A673 (cell line): Measurements from ENCODE around the gene SMIM17. TPM values are rescaled to one million over a fixed set of nuclear protein-coding genes. Genes with fewer than 3 reads are reported as not detected.

Source experiments
- BruUV-seq: library from RNA; stranded (reverse); fragments of 400-500 nt; replicated peaks from 2 replicates; lab custom pipeline; 2021; lab: Mats Ljungman, UMichigan
- CTCF ChIA-PET: fragments of 300-600 bp; sonication (Branson Sonifier 250); formaldehyde crosslinking; loops from one replicate; lab custom pipeline; 2022; ENCODE audit warnings: antibody characterized with exemption; lab: Charles Lee
- POLR2A ChIA-PET: fragments of 300-600 bp; sonication (Branson Sonifier 250); formaldehyde crosslinking; loops from one replicate; lab custom pipeline; 2022; ENCODE audit warnings: antibody characterized with exemption; ENCODE audit not compliant: low non-redundant PET; lab: Charles Lee
- DNase-seq: peaks from one replicate; pipeline ENCODE4 v3.0.0-alpha.2; 2015; ENCODE audit warnings: low spot score
- H3K27ac ChIP-seq: fragments of 200-600 bp; sonication (generic); 2 replicates; pipeline ENCODE4 v1.5.1; 2016; ENCODE audit warnings: mixed run types, low read depth, mild to moderate bottlenecking, mixed read lengths, antibody characterized with exemption, low read length; ENCODE audit not compliant: poor library complexity, severe bottlenecking
- H3K27me3 ChIP-seq: fragments of 200-600 bp; sonication (generic); replicated peaks from 2 replicates; pipeline ENCODE4 v1.6.1; 2017; ENCODE audit warnings: mixed run types, low read depth, mild to moderate bottlenecking, mixed read lengths, antibody characterized with exemption, low read length; ENCODE audit not compliant: insufficient read depth, poor library complexity
- H3K36me3 ChIP-seq: fragments of 200-600 bp; sonication (generic); 2 replicates; pipeline ENCODE4 v1.6.1; 2016; ENCODE audit warnings: mixed run types, mild to moderate bottlenecking, mixed read lengths, antibody characterized with exemption, low read length; ENCODE audit not compliant: insufficient read depth, poor library complexity, severe bottlenecking
- H3K4me1 ChIP-seq: fragments of 200-600 bp; sonication (generic); 2 replicates; pipeline ENCODE4 v1.6.1; 2017; ENCODE audit warnings: mixed run types, mild to moderate bottlenecking, mixed read lengths, antibody characterized with exemption, low read length; ENCODE audit not compliant: insufficient read depth, poor library complexity, severe bottlenecking
- H3K4me3 ChIP-seq: fragments of 200-600 bp; sonication (generic); 2 replicates; pipeline ENCODE4 v1.5.1; 2016; ENCODE audit warnings: low read depth, mixed run types, mild to moderate bottlenecking, mixed read lengths, low read length; ENCODE audit not compliant: poor library complexity, severe bottlenecking
- H3K9me3 ChIP-seq: fragments of 200-600 bp; sonication (generic); 2 replicates; pipeline ENCODE4 v1.6.1; 2016; ENCODE audit warnings: mixed run types, low read depth, mild to moderate bottlenecking, mixed read lengths, antibody characterized with exemption, low read length; ENCODE audit not compliant: poor library complexity, severe bottlenecking
- CTCF ChIP-seq: fragments of 300-800, 200-600 bp; sonication (generic); conservative IDR thresholded peaks from 2 replicates; pipeline ENCODE4 v1.5.1; 2017; ENCODE audit warnings: low read depth, mild to moderate bottlenecking, antibody characterized with exemption, low read length, moderate library complexity, mixed read lengths
- EZH2 ChIP-seq: fragments of 200-600 bp; sonication (generic); IDR thresholded peaks from 2 replicates; pipeline ENCODE4 v1.6.1; 2017; ENCODE audit warnings: borderline replicate concordance, low read depth, mild to moderate bottlenecking, mixed read lengths, antibody characterized with exemption, low read length; ENCODE audit not compliant: poor library complexity, severe bottlenecking
- intact Hi-C: fragments of 100-400 bp; cut with micrococcal nuclease; formaldehyde crosslinking; loops from one replicate; pipeline ENCODE4 v1.10.0; 2022; ENCODE audit not compliant: unreplicated experiment
- total RNA-seq: library from RNA; stranded (reverse); gene quantifications from 2 replicates; pipeline ENCODE4 v1.2.3, GENCODE V29; 2021

SMIM17 gene
- total RNA-seq, 1 experiment from 2014 or later = 0.52 TPM

- intact Hi-C loops = no loop called here
- BruUV-seq = no TSS peak
- CTCF ChIA-PET = no interaction called here
Observed at GRCh38 chr19:56595548-56595899, 47.4 kb upstream of the SMIM17 start.

GRCh38 chr19:56596676-56597075, 46.3 kb upstream of the SMIM17 start:
- CTCF ChIA-PET = no interaction called here
- H3K36me3 ChIP-seq = peaks cover 29% of the 10 kb centered on the region
- no TSS peak for BruUV-seq
- H3K4me1 ChIP-seq = no peaks in the 10 kb centered on the region
- H3K27me3 ChIP-seq = no peaks in the 10 kb centered on the region
- no peak for TF ChIP-seq EZH2
- TF ChIP-seq CTCF = no peak
- H3K4me3 ChIP-seq = peak overlapping the region; percentile 99
- H3K9me3 ChIP-seq = peaks cover 6% of the 10 kb centered on the region
- intact Hi-C loops = no loop called here
- POLR2A ChIA-PET = no interaction called here
- DNase-seq = no peak
- no peak overlapping the region for H3K27ac ChIP-seq

More at GRCh38 chr19:56595548-56595899, 47.4 kb upstream of the SMIM17 start:
- POLR2A ChIA-PET = no interaction called here
- TF ChIP-seq EZH2 = no peak
- no peak for TF ChIP-seq CTCF
- H3K27me3 ChIP-seq = no peaks in the 10 kb centered on the region
- H3K27ac ChIP-seq = peak overlapping the region; percentile 88
- no peak for DNase-seq
- peak overlapping the region; percentile 99 for H3K4me3 ChIP-seq
- peaks cover 18% of the 10 kb centered on the region for H3K36me3 ChIP-seq
- H3K4me1 ChIP-seq = no peaks in the 10 kb centered on the region
- no peaks in the 10 kb centered on the region for H3K9me3 ChIP-seq

- BruUV-seq = no TSS peak
- Histone ChIP-seq H3K36me3 (peaks cover 36% of the 10 kb centered on the region), H3K9me3 (peaks cover 12% of the 10 kb centered on the region), H3K4me1 (no peaks in the 10 kb centered on the region), H3K27ac (no peak overlapping the region), H3K4me3 (no peak overlapping the region), H3K27me3 (no peaks in the 10 kb centered on the region)
- DNase-seq = no peak
- TF ChIP-seq EZH2 (no peak), CTCF (no peak)
- ChIA-PET CTCF (no interaction called here), POLR2A (no interaction called here)
- intact Hi-C loops = no loop called here
Observed at GRCh38 chr19:56597696-56598095, 45.3 kb upstream of the SMIM17 start.
